Liver (tissue), 3 donors: ENCODE measurements around the gene PRLHR.

Source experiments
- ATF3 ChIP-seq: IDR thresholded peaks from 2 replicates; pipeline ENCODE4 v1.6.1; 2016; ENCODE audit warnings: antibody characterized with exemption
- CTCF ChIP-seq: fragments of 150-350 bp; IDR thresholded peaks from 2 replicates; pipeline ENCODE4 v1.5.1; 2017; ENCODE audit warnings: improper control_type of control experiment, low read depth, low read length; ENCODE audit not compliant: missing input control
- EGR1 ChIP-seq, 2 donors: IDR thresholded peaks; 2 replicates each; pipeline ENCODE4 v1.6.1; 2016 to 2018; ENCODE audit warnings: antibody characterized with exemption in 2 of 2, low read depth in 2 of 2
- FOXA1 ChIP-seq: IDR thresholded peaks from 2 replicates; pipeline ENCODE4 v1.6.1; 2016; ENCODE audit warnings: antibody characterized with exemption
- GABPA ChIP-seq, 2 donors: IDR thresholded peaks in 1 of 2; conservative IDR thresholded peaks in 1 of 2; 2 replicates each; pipeline ENCODE4 v1.6.1; 2016; ENCODE audit warnings: antibody characterized with exemption in 2 of 2, mild to moderate bottlenecking in 1 of 2, moderate library complexity in 1 of 2
- HNF4A ChIP-seq, 2 donors: conservative IDR thresholded peaks; 2 replicates each; pipeline ENCODE4 v1.6.1; 2016; ENCODE audit warnings: antibody characterized with exemption in 2 of 2, mild to moderate bottlenecking in 2 of 2
- MAX ChIP-seq: IDR thresholded peaks from 2 replicates; pipeline ENCODE4 v1.6.1; 2016; ENCODE audit warnings: antibody characterized with exemption
- RAD21 ChIP-seq, 2 donors: IDR thresholded peaks; 2 replicates each; pipeline ENCODE4 v1.6.1; 2016; ENCODE audit warnings: antibody characterized with exemption in 2 of 2, mild to moderate bottlenecking in 2 of 2
- REST ChIP-seq: IDR thresholded peaks from 2 replicates; pipeline ENCODE4 v1.6.1; 2016; ENCODE audit warnings: antibody characterized with exemption, mild to moderate bottlenecking
- SP1 ChIP-seq: IDR thresholded peaks from 2 replicates; pipeline ENCODE4 v1.6.1; 2018; ENCODE audit warnings: antibody characterized with exemption, mild to moderate bottlenecking
- TAF1 ChIP-seq: conservative IDR thresholded peaks from 2 replicates; pipeline ENCODE4 v1.6.1; 2016; ENCODE audit warnings: antibody characterized with exemption, mild to moderate bottlenecking
- YY1 ChIP-seq: IDR thresholded peaks from 2 replicates; pipeline ENCODE4 v1.6.1; 2016; ENCODE audit warnings: antibody characterized with exemption, mild to moderate bottlenecking
- ZBTB33 ChIP-seq: IDR thresholded peaks from 2 replicates; pipeline ENCODE4 v1.6.1; 2016; ENCODE audit warnings: antibody characterized with exemption
- donor health status: healthy.
- donor health status: healthy.

- TF ChIP-seq TAF1 (no peak), CTCF (no peak), MAX (no peak), GABPA (IDR thresholded peaks at IDR 0.05 in 1 of 2, conservative IDR thresholded peaks at IDR 0.05 in 1 of 2) (no peak), ZBTB33 (no peak), YY1 (no peak), REST (no peak), SP1 (no peak), ATF3 (no peak), FOXA1 (no peak), EGR1 (IDR thresholded peaks at IDR 0.05; ENCODE audit: low read depth in 2 of 2) (no peak), RAD21 (IDR thresholded peaks at IDR 0.05) (no peak), HNF4A (conservative IDR thresholded peaks at IDR 0.05) (no peak)
These were observed 32.6 kb downstream of the PRLHR start for GRCh38 chr10:118562851-118563250.
